Neural cell (in vitro differentiated cells): Measurements from ENCODE around the gene MCIDAS. TPM values are rescaled to one million over a fixed set of nuclear protein-coding genes. Genes with fewer than 3 reads are reported as not detected.

ENCODE experiments used
- H2AFZ ChIP-seq: fragments of 200-600, 300-800 bp; sonication (generic), shearing (Covaris generic); 2 replicates; pipeline ENCODE4 v1.6.0; 2014; ENCODE audit warnings: low read depth, mild to moderate bottlenecking, antibody characterized with exemption, low read length, moderate library complexity
- H3F3A ChIP-seq: fragments of 200-600 bp; shearing (Covaris generic); 2 replicates; pipeline ENCODE4 v1.6.1; 2016; ENCODE audit warnings: mild to moderate bottlenecking, moderate library complexity, mixed read lengths, antibody characterized with exemption, low read length; ENCODE audit not compliant: insufficient read depth, poor library complexity, severe bottlenecking
- H3K27ac ChIP-seq: fragments of 200-600, 300-800 bp; sonication (generic), shearing (Covaris generic); 2 replicates; pipeline ENCODE4 v1.5.1; 2014; ENCODE audit warnings: mild to moderate bottlenecking, low read length, moderate library complexity
- H3K27me3 ChIP-seq: fragments of 300-800, 200-600 bp; sonication (generic), shearing (Covaris generic); 2 replicates; pipeline ENCODE4 v1.6.0; 2014; ENCODE audit warnings: mild to moderate bottlenecking, low read depth, low read length, moderate library complexity; ENCODE audit not compliant: insufficient read depth
- H3K36me3 ChIP-seq: fragments of 300-800, 200-600 bp; sonication (generic), shearing (Covaris generic); 2 replicates; pipeline ENCODE4 v1.5.1; 2014; ENCODE audit warnings: mild to moderate bottlenecking, antibody characterized with exemption, low read length, moderate library complexity; ENCODE audit not compliant: insufficient read depth
- H3K4me2 ChIP-seq: fragments of 300-800, 200-600 bp; sonication (generic), shearing (Covaris generic); 2 replicates; pipeline ENCODE4 v1.6.0; 2014; ENCODE audit warnings: mild to moderate bottlenecking, low read length
- H3K4me3 ChIP-seq: fragments of 300-800, 200-600 bp; sonication (generic), shearing (Covaris generic); 2 replicates; pipeline ENCODE4 v1.5.1; 2014; ENCODE audit warnings: mild to moderate bottlenecking, low read length, moderate library complexity
- H3K79me2 ChIP-seq: fragments of 200-600 bp; shearing (Covaris generic); replicated peaks from 2 replicates; pipeline ENCODE4 v1.6.0; 2014; ENCODE audit warnings: mild to moderate bottlenecking, low read length, moderate library complexity; ENCODE audit not compliant: insufficient read depth
- H3K9ac ChIP-seq: fragments of 300-800, 200-600 bp; sonication (generic), shearing (Covaris generic); 2 replicates; pipeline ENCODE4 v1.6.1; 2016; ENCODE audit warnings: mild to moderate bottlenecking, low read length, mixed read lengths
- H3K9me2 ChIP-seq: fragments of 200-600 bp; shearing (Covaris generic); 2 replicates; pipeline ENCODE4 v1.6.1; 2016; ENCODE audit warnings: mild to moderate bottlenecking, low read length, mixed read lengths; ENCODE audit not compliant: insufficient read depth
- H3K9me3 ChIP-seq: fragments of 200-600, 300-800 bp; sonication (generic), shearing (Covaris generic); 2 replicates; pipeline ENCODE4 v1.6.1; 2016; ENCODE audit warnings: mild to moderate bottlenecking, mixed run types, low read length, moderate library complexity, mixed read lengths
- H4K20me1 ChIP-seq: fragments of 200-600 bp; shearing (Covaris generic); 2 replicates; pipeline ENCODE4 v1.6.1; 2016; ENCODE audit warnings: mild to moderate bottlenecking, mixed run types; ENCODE audit not compliant: insufficient read depth
- CTCF ChIP-seq: fragments of 450-650 bp; IDR thresholded peaks from 2 replicates; pipeline ENCODE4 v1.5.1; 2014; ENCODE audit warnings: antibody characterized with exemption, mild to moderate bottlenecking, moderate library complexity; ENCODE audit not compliant: poor library complexity, severe bottlenecking
- EP300 ChIP-seq: fragments of 450-650 bp; conservative IDR thresholded peaks from 2 replicates; pipeline ENCODE4 v1.6.1; 2014; ENCODE audit warnings: antibody characterized with exemption, mild to moderate bottlenecking, moderate library complexity; ENCODE audit not compliant: poor library complexity, severe bottlenecking
- EZH2 ChIP-seq: fragments of 200-600, 300-800 bp; shearing (Covaris generic), sonication (generic); IDR thresholded peaks from 2 replicates; pipeline ENCODE4 v1.6.1; 2014; ENCODE audit warnings: antibody characterized with exemption, low read length, borderline replicate concordance, mild to moderate bottlenecking; ENCODE audit not compliant: insufficient read depth, poor library complexity, severe bottlenecking
- MXI1 ChIP-seq: fragments of 450-650 bp; conservative IDR thresholded peaks from 2 replicates; pipeline ENCODE4 v1.6.1; 2014; ENCODE audit warnings: antibody characterized with exemption, mild to moderate bottlenecking; ENCODE audit not compliant: poor library complexity, severe bottlenecking
- POLR2AphosphoS5 ChIP-seq: IDR thresholded peaks from 2 replicates; pipeline ENCODE4 v1.6.1; 2012
- RAD21 ChIP-seq: fragments of 450-650 bp; conservative IDR thresholded peaks from 2 replicates; pipeline ENCODE4 v1.6.1; 2014; ENCODE audit warnings: antibody characterized with exemption, mild to moderate bottlenecking, moderate library complexity
- REST ChIP-seq: IDR thresholded peaks from 2 replicates; pipeline ENCODE4 v1.6.1; 2012; ENCODE audit warnings: borderline replicate concordance
- SMC3 ChIP-seq: fragments of 450-650 bp; conservative IDR thresholded peaks from 2 replicates; pipeline ENCODE4 v1.6.1; 2014; ENCODE audit warnings: antibody characterized with exemption, mild to moderate bottlenecking, moderate library complexity; ENCODE audit not compliant: poor library complexity
- TAF1 ChIP-seq: IDR thresholded peaks from 2 replicates; pipeline ENCODE4 v1.6.1; 2012; ENCODE audit warnings: low read depth
- polyA plus RNA-seq: library from polyadenylated mRNA; depleted of rRNA; stranded (reverse); fragments of >200 nt; gene quantifications from 2 replicates; pipeline ENCODE4 v1.2.3, GENCODE V29; 2014

MCIDAS gene
- polyA plus RNA-seq, 1 donor from 2014 or later, result not detected

- TF ChIP-seq EZH2 (no peak), SMC3 (no peak), MXI1 (no peak), TAF1 (no peak), REST (no peak), RAD21 (no peak), EP300 (no peak), CTCF (no peak), POLR2AphosphoS5 (no peak)
- no peak overlapping the region for H3K9ac ChIP-seq
- no peaks in the 10 kb centered on the region for H3K79me2 ChIP-seq
Observed at GRCh38 chr5:55188656-55189540, 38.2 kb downstream of the MCIDAS start.

GRCh38 chr5:55187370-55187769 lies 39.7 kb downstream of the MCIDAS start:
- Histone ChIP-seq H3K27me3 (peaks cover 4% of the 10 kb centered on the region), H3F3A (no peaks in the 10 kb centered on the region)

More at GRCh38 chr5:55188656-55189540, 38.2 kb downstream of the MCIDAS start:
- Histone ChIP-seq H3K9me3 (no peaks in the 10 kb centered on the region), H3K4me2 (no peak overlapping the region), H3F3A (no peaks in the 10 kb centered on the region), H3K4me3 (no peak overlapping the region), H3K9me2 (no peaks in the 10 kb centered on the region), H3K36me3 (no peaks in the 10 kb centered on the region), H3K27me3 (peaks cover 4% of the 10 kb centered on the region), H3K27ac (no peak overlapping the region), H2AFZ (no peak overlapping the region), H4K20me1 (no peaks in the 10 kb centered on the region)

More at GRCh38 chr5:55187370-55187769, 39.7 kb downstream of the MCIDAS start:
- Histone ChIP-seq H2AFZ (no peak overlapping the region), H3K36me3 (no peaks in the 10 kb centered on the region), H4K20me1 (no peaks in the 10 kb centered on the region), H3K9me3 (no peaks in the 10 kb centered on the region), H3K9ac (no peak overlapping the region), H3K4me3 (no peak overlapping the region), H3K4me2 (no peak overlapping the region), H3K79me2 (no peaks in the 10 kb centered on the region), H3K9me2 (no peaks in the 10 kb centered on the region), H3K27ac (no peak overlapping the region)
- TF ChIP-seq REST, result no peak
- no peak for TF ChIP-seq EZH2
- no peak for TF ChIP-seq EP300
- no peak for TF ChIP-seq POLR2AphosphoS5
- TF ChIP-seq MXI1, result no peak
- TF ChIP-seq TAF1, result no peak
